ENCODE data around the gene CPEB2. TPM values are rescaled to one million over a fixed set of nuclear protein-coding genes. Genes with fewer than 3 reads are reported as not detected.

The CPEB2 gene
- total and polyA plus RNA-seq, 2 of the 8 experiments (the other 6 are each of a cell fraction or from before 2014, with no cell fraction given) = 0.39 to 1.9 TPM

GRCh38 chr4:14987054-14987453, 15.2 kb upstream of the CPEB2 start (continued):
- TF ChIP-seq BCL11A (IDR thresholded peaks at IDR 0.05; ENCODE audit: low read depth in 2 of 2, low read length in 2 of 2) = no peak
- TF ChIP-seq CHD7 (IDR thresholded peaks at IDR 0.05; ENCODE audit: insufficient replicate concordance, low read length) = no peak
- no peak for TF ChIP-seq KDM4A (IDR thresholded peaks at IDR 0.05; ENCODE audit: low read depth, low read length, severe bottlenecking)
- no peak for TF ChIP-seq TAF7 (optimal IDR thresholded peaks at IDR 0.05; ENCODE audit: borderline replicate concordance, low read depth, low read length)

Data from H1 (cell line).